Measurements from ENCODE around the gene BLID.

DNA sequence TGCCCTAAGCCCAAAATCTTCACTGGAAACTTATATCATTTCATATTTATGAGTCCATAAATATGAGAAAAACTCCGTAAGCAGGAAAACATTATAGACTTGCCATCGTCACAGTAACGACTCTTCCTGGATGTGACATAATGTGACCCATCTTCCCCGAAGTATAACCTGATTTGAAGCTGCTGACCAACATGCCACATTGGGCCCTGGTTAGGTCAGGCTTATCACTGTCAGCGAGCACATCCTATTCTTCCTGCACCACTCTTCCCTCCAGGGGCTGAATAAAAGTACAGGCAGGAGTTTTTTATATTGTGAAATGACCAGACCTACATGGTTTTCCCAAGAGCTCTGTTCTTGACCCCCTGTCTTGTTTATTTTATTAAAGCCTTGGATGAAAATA, 12.1 kb upstream of the BLID start:
- TF ChIP-seq POLR2A (IDR thresholded peaks at IDR 0.05; ENCODE audit: low read depth, low read length) (no peak), RAD21 (IDR thresholded peaks at IDR 0.05; ENCODE audit: low read length) (no peak), CEBPB (IDR thresholded peaks at IDR 0.05; ENCODE audit: low read depth, low read length) (no peak), FOS (IDR thresholded peaks at IDR 0.05; ENCODE audit: low read depth, low read length) (no peak)
- TF ChIP-seq, protein P1, sequence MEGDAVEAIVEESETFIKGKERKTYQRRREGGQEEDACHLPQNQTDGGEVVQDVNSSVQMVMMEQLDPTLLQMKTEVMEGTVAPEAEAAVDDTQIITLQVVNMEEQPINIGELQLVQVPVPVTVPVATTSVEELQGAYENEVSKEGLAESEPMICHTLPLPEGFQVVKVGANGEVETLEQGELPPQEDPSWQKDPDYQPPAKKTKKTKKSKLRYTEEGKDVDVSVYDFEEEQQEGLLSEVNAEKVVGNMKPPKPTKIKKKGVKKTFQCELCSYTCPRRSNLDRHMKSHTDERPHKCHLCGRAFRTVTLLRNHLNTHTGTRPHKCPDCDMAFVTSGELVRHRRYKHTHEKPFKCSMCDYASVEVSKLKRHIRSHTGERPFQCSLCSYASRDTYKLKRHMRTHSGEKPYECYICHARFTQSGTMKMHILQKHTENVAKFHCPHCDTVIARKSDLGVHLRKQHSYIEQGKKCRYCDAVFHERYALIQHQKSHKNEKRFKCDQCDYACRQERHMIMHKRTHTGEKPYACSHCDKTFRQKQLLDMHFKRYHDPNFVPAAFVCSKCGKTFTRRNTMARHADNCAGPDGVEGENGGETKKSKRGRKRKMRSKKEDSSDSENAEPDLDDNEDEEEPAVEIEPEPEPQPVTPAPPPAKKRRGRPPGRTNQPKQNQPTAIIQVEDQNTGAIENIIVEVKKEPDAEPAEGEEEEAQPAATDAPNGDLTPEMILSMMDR (conservative IDR thresholded peaks at IDR 0.05; ENCODE audit: low read depth, low read length), result no peak
- TF ChIP-seq, protein P2, sequence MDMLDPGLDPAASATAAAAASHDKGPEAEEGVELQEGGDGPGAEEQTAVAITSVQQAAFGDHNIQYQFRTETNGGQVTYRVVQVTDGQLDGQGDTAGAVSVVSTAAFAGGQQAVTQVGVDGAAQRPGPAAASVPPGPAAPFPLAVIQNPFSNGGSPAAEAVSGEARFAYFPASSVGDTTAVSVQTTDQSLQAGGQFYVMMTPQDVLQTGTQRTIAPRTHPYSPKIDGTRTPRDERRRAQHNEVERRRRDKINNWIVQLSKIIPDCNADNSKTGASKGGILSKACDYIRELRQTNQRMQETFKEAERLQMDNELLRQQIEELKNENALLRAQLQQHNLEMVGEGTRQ (IDR thresholded peaks at IDR 0.05; ENCODE audit: low read depth, low read length), result no peak
